OCI-LY7 (cell line): ENCODE measurements around the gene DPF3. TPM values are rescaled to one million over a fixed set of nuclear protein-coding genes. Genes with fewer than 3 reads are reported as not detected.

Experiments
- BruUV-seq: library from RNA; stranded (reverse); fragments of 400-500 nt; replicated peaks from 2 replicates; lab custom pipeline; 2021; lab: Mats Ljungman, UMichigan
- CTCF ChIA-PET: fragments of 300-600 bp; sonication (Branson Sonifier 250); formaldehyde crosslinking; loops from one replicate; lab custom pipeline; 2022; ENCODE audit warnings: antibody characterized with exemption; ENCODE audit not compliant: unreplicated experiment; lab: Charles Lee
- POLR2A ChIA-PET: fragments of 300-600 bp; sonication (Branson Sonifier 250); formaldehyde crosslinking; loops from one replicate; lab custom pipeline; 2022; ENCODE audit warnings: antibody characterized with exemption; lab: Charles Lee
- DNase-seq: peaks from one replicate; pipeline ENCODE4 v3.0.0-alpha.2; 2015; ENCODE audit warnings: low spot score
- H2AFZ ChIP-seq: fragments of 200-600 bp; sonication (generic), shearing (Covaris generic); 2 replicates; pipeline ENCODE4 v1.6.1; 2014; ENCODE audit warnings: mild to moderate bottlenecking, antibody characterized with exemption, low read length, moderate library complexity
- H3K27ac ChIP-seq: fragments of 200-600 bp; sonication (generic); 2 replicates; pipeline ENCODE4 v1.5.1; 2014; ENCODE audit warnings: mixed run types, low read depth, mild to moderate bottlenecking, moderate library complexity, low read length, inconsistent platforms; ENCODE audit not compliant: poor library complexity, severe bottlenecking
- H3K36me3 ChIP-seq: fragments of 200-600 bp; sonication (generic); 2 replicates; pipeline ENCODE4 v1.6.1; 2014; ENCODE audit warnings: mild to moderate bottlenecking, antibody characterized with exemption, low read length, moderate library complexity, mixed read lengths; ENCODE audit not compliant: insufficient read depth
- H3K4me1 ChIP-seq: fragments of 200-600 bp; sonication (generic); 2 replicates; pipeline ENCODE4 v1.5.1; 2014; ENCODE audit warnings: mild to moderate bottlenecking, low read length; ENCODE audit not compliant: insufficient read depth, poor library complexity, severe bottlenecking
- H3K4me2 ChIP-seq: fragments of 200-600 bp; sonication (generic); 2 replicates; pipeline ENCODE4 v1.6.1; 2014; ENCODE audit warnings: mild to moderate bottlenecking, low read length
- H3K4me3 ChIP-seq: fragments of 200-600 bp; sonication (generic); 2 replicates; pipeline ENCODE4 v1.5.1; 2014; ENCODE audit warnings: mild to moderate bottlenecking, low read depth, low read length; ENCODE audit not compliant: poor library complexity, severe bottlenecking
- H3K79me2 ChIP-seq: fragments of 200-600 bp; sonication (generic); 2 replicates; pipeline ENCODE4 v1.6.1; 2016; ENCODE audit warnings: low read depth, mild to moderate bottlenecking, low read length, moderate library complexity, mixed read lengths; ENCODE audit not compliant: insufficient read depth
- H3K9me2 ChIP-seq: fragments of 200-600 bp; sonication (generic); 2 replicates; pipeline ENCODE4 v1.6.1; 2016; ENCODE audit warnings: mild to moderate bottlenecking, low read length, mixed read lengths; ENCODE audit not compliant: insufficient read depth
- H3K9me3 ChIP-seq: fragments of 200-600 bp; sonication (generic); 2 replicates; pipeline ENCODE4 v1.6.1; 2014; ENCODE audit warnings: mild to moderate bottlenecking, mixed run types, low read length, mixed read lengths
- H4K20me1 ChIP-seq: fragments of 200-600 bp; sonication (generic); 2 replicates; pipeline ENCODE4 v1.6.1; 2014; ENCODE audit warnings: mild to moderate bottlenecking, antibody characterized with exemption, low read length, moderate library complexity, mixed read lengths; ENCODE audit not compliant: insufficient read depth
- CTCF ChIP-seq: fragments of 200-600 bp; sonication (generic); conservative IDR thresholded peaks from 2 replicates; pipeline ENCODE4 v1.5.1; 2014; ENCODE audit warnings: mild to moderate bottlenecking, antibody characterized with exemption, low read length, moderate library complexity, mixed read lengths
- EZH2phosphoT487 ChIP-seq: fragments of 200-600 bp; sonication (generic); IDR thresholded peaks from 2 replicates; pipeline ENCODE4 v1.6.1; 2018; ENCODE audit warnings: low read depth, borderline replicate concordance, mild to moderate bottlenecking, mixed run types, antibody characterized with exemption, low read length, moderate library complexity, mixed read lengths
- intact Hi-C: fragments of 100-400 bp; cut with micrococcal nuclease; formaldehyde crosslinking; loops from one replicate; pipeline ENCODE4 v1.10.0; 2022; ENCODE audit not compliant: unreplicated experiment
- total RNA-seq, 2 experiments: library from RNA; depleted of rRNA in 1 of 2; stranded (reverse); fragments of >200 nt in 1 of 2; shearing (Covaris generic) in 1 of 2; gene quantifications; 2 replicates each; pipeline ENCODE4 v1.2.3, GENCODE V29; 2014 to 2022

Gene DPF3
- total RNA-seq, 2 experiments from 2014 or later = 0.42 TPM; not detected in 1

GRCh38 chr14:72700338-72701236, 193.3 kb downstream of the DPF3 start:
- no peaks in the 10 kb centered on the region for H3K4me1 ChIP-seq
- H4K20me1 ChIP-seq = no peaks in the 10 kb centered on the region
- H3K4me3 ChIP-seq = no peak overlapping the region
- ChIA-PET CTCF (no interaction called here), POLR2A (no interaction called here)
- no peaks in the 10 kb centered on the region for H3K9me3 ChIP-seq
- H3K4me2 ChIP-seq = no peak overlapping the region
- TF ChIP-seq EZH2phosphoT487 = no peak
- no peak for TF ChIP-seq CTCF
- H2AFZ ChIP-seq = no peak overlapping the region
- no TSS peak for BruUV-seq
- H3K9me2 ChIP-seq = no peaks in the 10 kb centered on the region
- intact Hi-C loops = no loop called here
- no peaks in the 10 kb centered on the region for H3K79me2 ChIP-seq
- no peak overlapping the region for H3K27ac ChIP-seq
- no peaks in the 10 kb centered on the region for H3K36me3 ChIP-seq
- no peak for DNase-seq

- TF ChIP-seq CTCF = no peak
- no peak for TF ChIP-seq EZH2phosphoT487
- H3K4me3 ChIP-seq = no peak overlapping the region
- no TSS peak for BruUV-seq
- no peak overlapping the region for H3K27ac ChIP-seq
- H3K79me2 ChIP-seq = no peaks in the 10 kb centered on the region
- DNase-seq = no peak
- POLR2A ChIA-PET = no interaction called here
- no peaks in the 10 kb centered on the region for H3K4me1 ChIP-seq
- no peak overlapping the region for H2AFZ ChIP-seq
- CTCF ChIA-PET = no interaction called here
- H3K4me2 ChIP-seq = no peak overlapping the region
- H3K9me3 ChIP-seq = no peaks in the 10 kb centered on the region
- intact Hi-C loops = no loop called here
- no peaks in the 10 kb centered on the region for H4K20me1 ChIP-seq
- no peaks in the 10 kb centered on the region for H3K9me2 ChIP-seq
- no peaks in the 10 kb centered on the region for H3K36me3 ChIP-seq
Measured at GRCh38 chr14:72699852-72700257, 194.0 kb downstream of the DPF3 start.

GRCh38 chr14:72699443-72699842, 194.5 kb downstream of the DPF3 start:
- Histone ChIP-seq H3K4me2 (no peak overlapping the region), H3K4me3 (no peak overlapping the region), H3K27ac (no peak overlapping the region), H3K79me2 (no peaks in the 10 kb centered on the region), H3K36me3 (no peaks in the 10 kb centered on the region), H3K4me1 (no peaks in the 10 kb centered on the region), H4K20me1 (no peaks in the 10 kb centered on the region), H3K9me2 (no peaks in the 10 kb centered on the region), H3K9me3 (no peaks in the 10 kb centered on the region), H2AFZ (no peak overlapping the region)
- TF ChIP-seq CTCF = no peak
- no peak for TF ChIP-seq EZH2phosphoT487
- no peak for DNase-seq
- intact Hi-C loops = no loop called here
- BruUV-seq = no TSS peak
- ChIA-PET POLR2A (no interaction called here), CTCF (no interaction called here)
